Caco-2 (cell line): ENCODE results near the gene RPS6KA2. TPM values are rescaled to one million over a fixed set of nuclear protein-coding genes. Genes with fewer than 3 reads are reported as not detected.

Source experiments
- BruUV-seq: library from RNA; stranded (reverse); fragments of 400-500 nt; replicated peaks from 2 replicates; lab custom pipeline; 2021; lab: Mats Ljungman, UMichigan
- CTCF ChIA-PET: fragments of 300-600 bp; sonication (Branson Sonifier 250); formaldehyde crosslinking; loops from one replicate; lab custom pipeline; 2022; ENCODE audit warnings: antibody characterized with exemption; lab: Charles Lee
- POLR2A ChIA-PET: fragments of 300-600 bp; sonication (Branson Sonifier 250); formaldehyde crosslinking; loops from one replicate; lab custom pipeline; 2022; ENCODE audit warnings: antibody characterized with exemption; lab: Charles Lee
- DNase-seq, 2 experiments: peaks; one replicate each; pipeline versions ENCODE4 v3.0.0 to v3.0.0-alpha.2; 2020 to 2022
- H3K27me3 ChIP-seq: replicated peaks from 2 replicates; pipeline ENCODE4 v1.6.0; 2011; ENCODE audit warnings: low read length; ENCODE audit not compliant: control insufficient read depth, insufficient read depth
- H3K36me3 ChIP-seq: 2 replicates; pipeline ENCODE4 v1.5.1; 2011; ENCODE audit warnings: low read length; ENCODE audit not compliant: control insufficient read depth, insufficient read depth
- H3K4me1 ChIP-seq: fragments of 250-450 bp; sonication (Bioruptor Pico); 2 replicates; pipeline ENCODE4 v1.5.1; 2020; ENCODE audit warnings: mild to moderate bottlenecking
- H3K4me3 ChIP-seq: 2 replicates; pipeline ENCODE4 v1.5.1; 2011; ENCODE audit warnings: low read depth, mild to moderate bottlenecking, control low read depth, low read length
- H3K9me3 ChIP-seq: fragments of 250-450 bp; sonication (Bioruptor Pico); 2 replicates; pipeline ENCODE4 v1.5.1; 2020; ENCODE audit warnings: mild to moderate bottlenecking, moderate library complexity
- H3K27ac Mint-ChIP-seq: one replicate; pipeline ENCODE4 v1.8.0; 2022; ENCODE audit warnings: mixed read lengths; ENCODE audit not compliant: unreplicated experiment
- H3K27me3 Mint-ChIP-seq: one replicate; pipeline ENCODE4 v1.8.0; 2022; ENCODE audit warnings: mixed read lengths; ENCODE audit not compliant: insufficient read depth, unreplicated experiment
- H3K36me3 Mint-ChIP-seq: one replicate; pipeline ENCODE4 v1.8.0; 2022; ENCODE audit warnings: mild to moderate bottlenecking, mixed read lengths; ENCODE audit not compliant: insufficient read depth, unreplicated experiment
- H3K4me1 Mint-ChIP-seq: one replicate; pipeline ENCODE4 v1.8.0; 2022; ENCODE audit warnings: low read depth, mixed read lengths; ENCODE audit not compliant: unreplicated experiment
- H3K4me3 Mint-ChIP-seq: one replicate; pipeline ENCODE4 v1.8.0; 2022; ENCODE audit warnings: mild to moderate bottlenecking, moderate library complexity, mixed read lengths; ENCODE audit not compliant: unreplicated experiment
- H3K9me3 Mint-ChIP-seq: one replicate; pipeline ENCODE4 v1.8.0; 2022; ENCODE audit warnings: mixed read lengths; ENCODE audit not compliant: unreplicated experiment
- CTCF ChIP-seq, 2 experiments: fragments of 200-600 bp in 1 of 2; IDR thresholded peaks; 1 replicate in 1 of 2; 2 replicates in 1 of 2; pipeline versions ENCODE4 v1.5.1 to v1.8.0; 2011 to 2022; ENCODE audit warnings: antibody characterized with exemption in 1 of 2, control low read depth in 1 of 2, inconsistent platforms in 1 of 2, low read depth in 1 of 2, low read length in 1 of 2, mild to moderate bottlenecking in 1 of 2, moderate library complexity in 1 of 2; ENCODE audit not compliant: insufficient read depth in 1 of 2, severe bottlenecking in 1 of 2, unreplicated experiment in 1 of 2
- intact Hi-C: fragments of 100-400 bp; cut with micrococcal nuclease; formaldehyde crosslinking; loops from one replicate; pipeline ENCODE4 v1.10.0; 2022; ENCODE audit not compliant: unreplicated experiment
- total RNA-seq: library from RNA; stranded (reverse); gene quantifications from 2 replicates; pipeline ENCODE4 v1.2.3, GENCODE V29; 2022

Gene RPS6KA2
- total RNA-seq, 1 experiment from 2014 or later: 5.6 TPM

- H3K27me3 ChIP-seq: no peaks in the 10 kb centered on the region
- no peak overlapping the region for H3K4me3 ChIP-seq
- Mint-ChIP-seq H3K4me1 (no peaks in the 10 kb centered on the region), H3K27me3 (peaks cover 7% of the 10 kb centered on the region), H3K9me3 (peaks cover 5% of the 10 kb centered on the region), H3K27ac (no peak overlapping the region), H3K4me3 (no peak overlapping the region), H3K36me3 (no peaks in the 10 kb centered on the region)
- H3K9me3 ChIP-seq: no peaks in the 10 kb centered on the region; the same call in 1 of the 2 replicates
- H3K4me1 ChIP-seq: no peaks in the 10 kb centered on the region
- intact Hi-C loops: no loop called here
- DNase-seq: no peak
- TF ChIP-seq CTCF (IDR thresholded peaks at IDR 0.05; ENCODE audit: insufficient read depth in 1 of 2, low read depth in 1 of 2, low read length in 1 of 2, severe bottlenecking in 1 of 2, unreplicated experiment in 1 of 2): no peak
- no peaks in the 10 kb centered on the region for H3K36me3 ChIP-seq
- POLR2A ChIA-PET: no interaction called here
- CTCF ChIA-PET: no interaction called here
- no TSS peak for BruUV-seq
Observed at GRCh38 chr6:166570929-166571713, 55.9 kb downstream of the RPS6KA2 start.

- Mint-ChIP-seq H3K4me1 (no peaks in the 10 kb centered on the region), H3K36me3 (no peaks in the 10 kb centered on the region), H3K27me3 (peaks cover 6% of the 10 kb centered on the region), H3K27ac (no peak overlapping the region), H3K9me3 (no peaks in the 10 kb centered on the region), H3K4me3 (no peak overlapping the region)
- no peak for DNase-seq
- no peaks in the 10 kb centered on the region for H3K27me3 ChIP-seq
- H3K9me3 ChIP-seq: no peaks in the 10 kb centered on the region
- no peaks in the 10 kb centered on the region for H3K36me3 ChIP-seq
- H3K4me1 ChIP-seq: no peaks in the 10 kb centered on the region
- no peak overlapping the region for H3K4me3 ChIP-seq
- no peak for TF ChIP-seq CTCF (IDR thresholded peaks at IDR 0.05; ENCODE audit: insufficient read depth in 1 of 2, low read depth in 1 of 2, low read length in 1 of 2, severe bottlenecking in 1 of 2, unreplicated experiment in 1 of 2)
- no TSS peak for BruUV-seq
- ChIA-PET POLR2A (no interaction called here), CTCF (no interaction called here)
- intact Hi-C loops: no loop called here
Observed at GRCh38 chr6:166569206-166569605, 57.8 kb downstream of the RPS6KA2 start.

GRCh38 chr6:166567813-166568212 lies 59.2 kb downstream of the RPS6KA2 start:
- H3K27me3 Mint-ChIP-seq: peaks cover 10% of the 10 kb centered on the region
- CTCF ChIA-PET: no interaction called here
- DNase-seq: no peak
- Histone ChIP-seq H3K4me3 (no peak overlapping the region), H3K4me1 (no peaks in the 10 kb centered on the region), H3K9me3 (no peaks in the 10 kb centered on the region), H3K27me3 (no peaks in the 10 kb centered on the region), H3K36me3 (no peaks in the 10 kb centered on the region)
- POLR2A ChIA-PET: no interaction called here
- H3K4me1 Mint-ChIP-seq: no peaks in the 10 kb centered on the region
- no peak overlapping the region for H3K4me3 Mint-ChIP-seq
- intact Hi-C loops: no loop called here
- H3K36me3 Mint-ChIP-seq: no peaks in the 10 kb centered on the region
- TF ChIP-seq CTCF (IDR thresholded peaks at IDR 0.05; ENCODE audit: insufficient read depth in 1 of 2, low read depth in 1 of 2, low read length in 1 of 2, severe bottlenecking in 1 of 2, unreplicated experiment in 1 of 2): no peak
- no peak overlapping the region for H3K27ac Mint-ChIP-seq
- no peaks in the 10 kb centered on the region for H3K9me3 Mint-ChIP-seq
- no TSS peak for BruUV-seq
